Measurements from ENCODE around the gene CABLES1. TPM values are rescaled to one million over a fixed set of nuclear protein-coding genes. Genes with fewer than 3 reads are reported as not detected.

The CABLES1 gene
- polyA plus RNA-seq, 3 donors = 0.09 to 0.15 TPM; not detected in 1

- no peaks in the 10 kb centered on the region for H4K20me1 ChIP-seq (ENCODE audit: insufficient read depth, low read length)
- WGBS (ENCODE audit: insufficient coverage) = 100% methylated on average over 1 of the region's 7 CpGs
- intact Hi-C loops (cut with micrococcal nuclease) = loop anchor here (10.0 kb wide), 2 partner anchors 185 to 345 kb away; partner anchors contain the start of gene NPC1 (in 1 of the 2)
- H3K4me3 Mint-ChIP-seq = no peak overlapping the region
- H3K79me2 ChIP-seq (ENCODE audit: insufficient read depth, low read length) = no peaks in the 10 kb centered on the region
- H3K4me1 ChIP-seq (ENCODE audit: control insufficient read depth in 1 of 2, insufficient read depth in 2 of 2, low read length in 2 of 2) = peaks cover 30% of the 10 kb centered on the region in 2 donors
- H3K4me3 ChIP-seq (replicated peaks in 1 of 3; ENCODE audit: low read depth in 2 of 3, low read length in 3 of 3) = no peak overlapping the region
- DNase-seq = no peak
- H3K36me3 ChIP-seq (replicated peaks in 1 of 2; ENCODE audit: control insufficient read depth in 1 of 2, insufficient read depth in 2 of 2, low read length in 2 of 2) = no peaks in the 10 kb centered on the region
- no peak for TF ChIP-seq CTCF (IDR thresholded peaks at IDR 0.05)
- peaks cover 0 to 2% (median 0%) of the 10 kb centered on the region in 3 donors for H3K27me3 Mint-ChIP-seq (ENCODE audit: low read depth in 3 of 3)
- H3K4me2 ChIP-seq (replicated peaks; ENCODE audit: extremely low read depth, low read length, poor library complexity, severe bottlenecking) = no peak overlapping the region
- no peak overlapping the region for H3K9ac ChIP-seq (ENCODE audit: insufficient read depth, low read length, poor library complexity, severe bottlenecking)
- H3K4me1 Mint-ChIP-seq = peaks cover 30% of the 10 kb centered on the region
- no peak overlapping the region for H3K27ac ChIP-seq (ENCODE audit: low read depth in 1 of 2, low read length in 2 of 2)
- H3K36me3 Mint-ChIP-seq = no peaks in the 10 kb centered on the region
- H3K27me3 ChIP-seq (ENCODE audit: control insufficient read depth in 2 of 2, insufficient read depth in 2 of 2, low read length in 2 of 2) = no peaks in the 10 kb centered on the region
- no peak overlapping the region for H2AFZ ChIP-seq (ENCODE audit: insufficient read depth, low read depth, low read length, poor library complexity, severe bottlenecking)
- no peaks in the 10 kb centered on the region for H3K9me3 ChIP-seq (replicated peaks in 1 of 2; ENCODE audit: control insufficient read depth in 1 of 2, insufficient read depth in 1 of 2, low read length in 2 of 2)
- H3K27ac Mint-ChIP-seq = peak overlapping the region in 1 of 7 donors; percentile 43
- H3K9me3 Mint-ChIP-seq = peaks cover 0 to 3% (median 0%) of the 10 kb centered on the region in 7 donors
Measured at GRCh38 chr18:23239350-23239692, 104.0 kb downstream of the CABLES1 start.

GRCh38 chr18:23239885-23240608 is 104.8 kb downstream of the CABLES1 start:
- Mint-ChIP-seq H3K4me3 (no peak overlapping the region), H3K36me3 (no peaks in the 10 kb centered on the region), H3K27me3 (ENCODE audit: low read depth in 3 of 3) (no peaks in the 10 kb centered on the region), H3K4me1 (peaks cover 31% of the 10 kb centered on the region), H3K27ac (peak overlapping the region in 2 of 7 donors; percentile 57 to 70), H3K9me3 (peaks cover 0 to 3% (median 0%) of the 10 kb centered on the region in 7 donors)
- H3K36me3 ChIP-seq (replicated peaks in 1 of 2; ENCODE audit: control insufficient read depth in 1 of 2, insufficient read depth in 2 of 2, low read length in 2 of 2) = no peaks in the 10 kb centered on the region
- no peak overlapping the region for H3K27ac ChIP-seq (ENCODE audit: low read depth in 1 of 2, low read length in 2 of 2)
- no peak overlapping the region for H3K9ac ChIP-seq (ENCODE audit: insufficient read depth, low read length, poor library complexity, severe bottlenecking)
- H3K4me1 ChIP-seq (ENCODE audit: control insufficient read depth in 1 of 2, insufficient read depth in 2 of 2, low read length in 2 of 2) = peaks cover 32% of the 10 kb centered on the region in 2 donors
- no peaks in the 10 kb centered on the region for H3K79me2 ChIP-seq (ENCODE audit: insufficient read depth, low read length)
- no peak for TF ChIP-seq CTCF (IDR thresholded peaks at IDR 0.05)
- H2AFZ ChIP-seq (ENCODE audit: insufficient read depth, low read depth, low read length, poor library complexity, severe bottlenecking) = no peak overlapping the region
- H3K4me2 ChIP-seq (replicated peaks; ENCODE audit: extremely low read depth, low read length, poor library complexity, severe bottlenecking) = no peak overlapping the region
- no peak overlapping the region for H3K4me3 ChIP-seq (replicated peaks in 1 of 3; ENCODE audit: low read depth in 2 of 3, low read length in 3 of 3)
- intact Hi-C loops (cut with micrococcal nuclease) = loop anchor here (10.0 kb wide), 2 partner anchors 185 to 345 kb away; partner anchors contain the start of gene NPC1 (in 1 of the 2)
- no peaks in the 10 kb centered on the region for H3K9me3 ChIP-seq (replicated peaks in 1 of 2; ENCODE audit: control insufficient read depth in 1 of 2, insufficient read depth in 1 of 2, low read length in 2 of 2)
- WGBS (ENCODE audit: insufficient coverage) = 94% methylated on average over 6 of the region's 10 CpGs
- H3K27me3 ChIP-seq (ENCODE audit: control insufficient read depth in 2 of 2, insufficient read depth in 2 of 2, low read length in 2 of 2) = no peaks in the 10 kb centered on the region
- DNase-seq = no peak
- H4K20me1 ChIP-seq (ENCODE audit: insufficient read depth, low read length) = no peaks in the 10 kb centered on the region
